Neutrophil (primary cell): ENCODE results near the gene ACOT11.

Experiments
- H3K27ac ChIP-seq: fragments of 200-600 bp; sonication (generic); 2 replicates; pipeline ENCODE4 v1.5.1; 2016; ENCODE audit warnings: mild to moderate bottlenecking, moderate library complexity
- H3K27me3 ChIP-seq: fragments of 200-600 bp; sonication (generic); 2 replicates; pipeline ENCODE4 v1.6.0; 2016; ENCODE audit warnings: mild to moderate bottlenecking
- H3K36me3 ChIP-seq: fragments of 200-600 bp; sonication (generic); 2 replicates; pipeline ENCODE4 v1.5.1; 2017
- H3K4me1 ChIP-seq, 2 experiments: fragments of 200-600 bp in 1 of 2; sonication (generic) in 1 of 2; 1 replicate in 1 of 2; 2 replicates in 1 of 2; pipeline versions ENCODE4 v1.5.1 to v1.6.1; 2013 to 2016; ENCODE audit warnings: low read depth in 1 of 2, low read length in 1 of 2, mild to moderate bottlenecking in 1 of 2, moderate library complexity in 1 of 2; ENCODE audit not compliant: control insufficient read depth in 1 of 2, insufficient read depth in 1 of 2
- H3K4me3 ChIP-seq, 2 experiments: fragments of 200-600 bp in 1 of 2; sonication (generic) in 1 of 2; 1 replicate in 1 of 2; 2 replicates in 1 of 2; pipeline ENCODE4 v1.5.1; 2013 to 2016; ENCODE audit warnings: low read depth in 1 of 2, low read length in 1 of 2, mild to moderate bottlenecking in 1 of 2, moderate library complexity in 1 of 2
- H3K9me3 ChIP-seq: fragments of 200-600 bp; sonication (generic); 2 replicates; pipeline ENCODE4 v1.5.1; 2016
- CTCF ChIP-seq: fragments of 200-600 bp; sonication (generic); IDR thresholded peaks from 2 replicates; pipeline ENCODE4 v1.5.1; 2016; ENCODE audit warnings: antibody characterized with exemption

Gene ACOT11

DNA sequence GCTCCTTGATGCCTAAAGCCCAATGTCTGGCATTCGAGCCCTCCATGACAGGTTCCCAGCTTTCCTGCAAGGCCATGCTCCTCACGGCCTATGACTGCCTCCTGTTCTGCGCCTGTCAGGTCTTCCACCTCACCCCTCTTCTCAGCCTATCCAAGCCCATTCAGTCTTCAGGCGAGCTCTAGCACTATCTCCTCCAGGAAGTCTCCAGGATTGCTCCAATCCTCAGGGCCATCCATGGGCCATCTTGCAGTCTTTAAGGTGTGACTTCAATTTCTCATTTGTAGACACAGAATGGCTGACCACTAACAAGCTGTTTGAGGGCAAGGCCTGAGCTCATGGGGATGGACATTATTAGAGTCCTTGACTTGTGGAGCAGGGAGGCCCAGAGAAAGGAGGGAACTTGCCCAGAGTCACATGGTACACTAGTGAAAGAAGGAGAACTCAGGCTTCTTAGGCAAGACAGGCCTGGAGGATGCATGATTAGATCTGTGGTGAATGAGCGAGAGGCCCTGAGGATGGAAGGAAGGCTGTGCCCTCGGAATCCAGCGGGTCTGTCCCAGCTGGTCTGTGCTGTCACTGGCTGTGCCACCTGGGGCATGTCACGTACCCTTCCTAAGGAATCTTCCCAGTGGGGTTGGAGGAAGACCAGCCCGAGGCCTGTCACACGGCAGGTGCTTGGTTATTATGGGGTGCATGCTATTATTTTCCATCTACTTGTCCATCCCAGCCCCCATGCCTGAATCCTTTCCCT lies 1.2 kb upstream of the ACOT11 start:
- H3K27ac ChIP-seq: peak overlapping the region; percentile 27

GRCh38 chr1:54548389-54549044 lies 489 bp downstream of the ACOT11 start:
- Histone ChIP-seq H3K36me3 (no peaks in the 10 kb centered on the region), H3K9me3 (no peaks in the 10 kb centered on the region), H3K27me3 (no peaks in the 10 kb centered on the region), H3K27ac (no peak overlapping the region), H3K4me3 (no peak overlapping the region), H3K4me1 (peaks cover 15 to 22% of the 10 kb centered on the region in 2 experiments)
- no peak for TF ChIP-seq CTCF

More for the DNA sequence above, 1.2 kb upstream of the ACOT11 start:
- Histone ChIP-seq H3K9me3 (no peaks in the 10 kb centered on the region), H3K4me3 (no peak overlapping the region), H3K27me3 (no peaks in the 10 kb centered on the region), H3K36me3 (no peaks in the 10 kb centered on the region), H3K4me1 (peaks cover 31 to 38% of the 10 kb centered on the region in 2 experiments)
- no peak for TF ChIP-seq CTCF

- no peaks in the 10 kb centered on the region for H3K9me3 ChIP-seq
- H3K27me3 ChIP-seq: no peaks in the 10 kb centered on the region
- H3K27ac ChIP-seq: no peak overlapping the region
- no peak overlapping the region for H3K4me3 ChIP-seq
- H3K4me1 ChIP-seq: peaks cover 15 to 22% of the 10 kb centered on the region in 2 experiments
- no peaks in the 10 kb centered on the region for H3K36me3 ChIP-seq
- no peak for TF ChIP-seq CTCF
These were observed 1.3 kb downstream of the ACOT11 start for GRCh38 chr1:54549181-54549924.

DNA sequence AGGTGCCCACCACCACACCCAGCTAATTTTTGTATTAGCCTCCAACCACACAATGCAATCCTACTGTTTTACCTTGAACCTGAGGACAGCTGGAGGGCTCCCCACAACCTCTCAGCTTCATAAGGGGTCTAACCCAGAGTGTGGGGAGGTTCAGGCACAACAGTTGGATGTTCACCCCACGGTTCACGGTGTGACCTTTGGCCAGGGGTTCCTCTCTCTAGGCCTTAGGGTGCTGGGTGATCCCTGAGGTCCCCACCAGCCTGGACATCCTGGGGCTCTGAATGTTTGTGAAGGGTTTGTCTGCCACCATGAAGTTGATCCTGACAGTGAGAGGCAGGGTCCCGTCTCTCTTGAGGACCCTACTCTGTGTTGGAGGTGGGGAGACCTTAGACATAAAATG lies 3.9 kb downstream of the ACOT11 start:
- no peaks in the 10 kb centered on the region for H3K9me3 ChIP-seq
- H3K4me3 ChIP-seq: no peak overlapping the region
- no peaks in the 10 kb centered on the region for H3K27me3 ChIP-seq
- TF ChIP-seq CTCF: no peak
- no peaks in the 10 kb centered on the region for H3K36me3 ChIP-seq
- peaks cover 10 to 17% of the 10 kb centered on the region in 2 experiments for H3K4me1 ChIP-seq
- H3K27ac ChIP-seq: no peak overlapping the region

DNA sequence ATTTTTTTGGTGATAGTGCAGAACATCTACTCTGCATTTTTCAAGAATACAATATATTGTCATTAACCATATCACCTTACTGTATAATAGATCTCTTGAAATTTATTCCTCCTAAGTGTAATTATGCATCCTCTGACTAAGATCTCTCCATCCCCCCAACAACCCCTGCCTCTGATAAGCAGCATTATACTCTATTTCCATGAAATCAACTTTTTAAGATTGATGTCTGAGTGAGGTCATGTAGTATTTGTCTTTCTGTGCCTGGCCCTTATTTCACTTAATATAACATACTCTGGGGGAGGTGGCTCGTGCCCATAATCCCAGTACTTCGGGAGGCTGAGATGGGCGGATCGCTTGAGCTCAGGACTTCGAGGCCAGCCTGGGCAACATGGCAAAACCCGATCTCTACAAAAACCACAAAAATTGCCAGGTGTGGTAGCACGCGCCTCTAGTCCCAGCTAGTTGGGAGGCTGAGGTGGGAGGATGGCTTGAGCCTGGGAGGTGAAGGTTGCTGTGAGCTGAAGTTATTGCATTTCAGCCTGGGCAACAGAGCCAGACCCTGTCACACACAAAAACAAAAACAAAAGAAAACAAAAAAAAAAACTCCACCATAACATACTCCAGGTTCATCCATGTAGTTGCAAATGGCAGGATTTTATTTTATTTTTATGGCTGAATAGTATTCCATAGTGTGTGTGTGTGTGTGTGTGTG lies 5.7 kb downstream of the ACOT11 start:
- H3K9me3 ChIP-seq: no peaks in the 10 kb centered on the region
- no peak for TF ChIP-seq CTCF
- no peaks in the 10 kb centered on the region for H3K4me1 ChIP-seq
- H3K36me3 ChIP-seq: no peaks in the 10 kb centered on the region
- H3K4me3 ChIP-seq: no peak overlapping the region
- H3K27ac ChIP-seq: no peak overlapping the region
- no peaks in the 10 kb centered on the region for H3K27me3 ChIP-seq
